Effector CD8-positive, alpha-beta T cell (primary cell): ENCODE measurements around the gene DDX51.
A peak's percentile ranks its signal among the peaks of the same experiment; 100 is the strongest.
"Not testable (repeated sequence)": the region's sequence is repeated elsewhere in the genome, so short reads cannot be mapped to it uniquely, and the experiment has no call there.

Source experiments
- DNase-seq: peaks from one replicate; lab custom pipeline; 2025; lab: John Stamatoyannopoulos, UW

The DDX51 gene

GRCh38 chr12:132154941-132155770, 11.0 kb upstream of the DDX51 start:
- DNase-seq = no peak

- no peak for DNase-seq
These were observed 10.2 kb upstream of the DDX51 start for GRCh38 chr12:132154341-132154761.

DNA sequence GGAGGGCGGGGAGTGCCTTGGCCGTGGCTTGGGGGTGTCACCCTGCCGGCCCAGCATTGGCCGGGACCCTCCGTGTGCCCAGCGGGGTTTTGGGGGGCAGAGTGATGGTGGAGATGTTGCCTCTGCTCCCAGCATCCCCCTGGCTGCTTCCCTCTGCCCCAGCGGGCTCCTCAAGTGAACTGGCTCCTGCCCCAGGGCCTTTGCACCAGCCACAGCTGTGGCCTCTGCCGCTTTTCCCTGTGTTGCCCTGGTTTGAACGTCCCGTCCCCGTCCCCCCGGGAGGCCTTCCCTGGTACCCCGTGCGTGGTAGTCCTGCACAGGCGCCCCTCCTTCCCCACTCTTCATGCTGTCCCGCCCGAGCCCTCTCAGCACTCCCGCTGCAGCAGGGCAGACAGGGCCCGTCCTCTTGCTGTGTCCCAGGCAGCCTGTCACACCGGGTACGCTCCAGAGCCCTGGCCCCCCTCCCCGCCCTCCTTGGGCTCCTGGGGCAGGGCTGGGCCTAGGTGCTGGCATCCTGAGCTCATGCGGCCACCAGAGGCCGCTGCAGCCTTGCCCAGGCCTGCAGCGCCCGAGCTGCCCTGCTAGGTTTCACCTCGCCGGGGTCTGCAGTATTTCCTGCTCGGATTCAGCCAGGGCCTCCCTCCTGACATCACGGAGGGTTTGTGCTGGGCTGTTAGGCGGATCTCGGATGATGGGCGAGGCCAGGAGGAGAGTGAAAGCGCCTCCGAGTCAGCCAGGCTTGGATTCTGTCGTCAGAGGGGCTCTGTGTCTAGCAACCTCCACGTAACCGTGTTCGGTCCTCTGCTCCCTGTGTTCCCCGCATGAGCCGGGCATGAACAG, 9.6 kb upstream of the DDX51 start:
- DNase-seq = peak; percentile 51

- DNase-seq = no peak
These were observed 8.8 kb upstream of the DDX51 start for GRCh38 chr12:132152953-132153352.

DNA sequence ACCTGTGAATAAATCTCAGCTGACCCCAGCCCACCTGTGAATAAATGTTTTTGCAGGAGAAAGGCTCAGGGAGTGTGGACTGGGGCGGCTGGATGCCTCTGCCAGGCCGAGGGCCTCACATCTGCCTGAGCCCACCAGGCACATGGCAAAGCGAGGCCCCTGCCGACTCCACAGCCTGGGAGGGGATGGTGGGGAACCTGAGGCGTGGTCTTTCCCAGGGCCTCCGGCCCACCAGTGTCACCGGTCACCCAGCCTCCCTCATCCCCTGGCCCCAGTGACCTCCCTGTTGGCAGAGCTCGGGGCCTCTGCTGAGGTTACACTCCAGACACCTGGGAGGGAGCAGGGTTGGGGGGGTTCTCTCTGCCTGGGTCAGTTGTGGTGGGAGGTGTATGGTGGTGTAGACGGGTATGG, 8.3 kb upstream of the DDX51 start:
- DNase-seq = no peak

GRCh38 chr12:132151766-132152410, 7.8 kb upstream of the DDX51 start:
- no peak for DNase-seq

GRCh38 chr12:132151145-132151765, 7.1 kb upstream of the DDX51 start:
- DNase-seq = no peak

GRCh38 chr12:132150780-132151144, 6.6 kb upstream of the DDX51 start:
- no peak for DNase-seq

DNA sequence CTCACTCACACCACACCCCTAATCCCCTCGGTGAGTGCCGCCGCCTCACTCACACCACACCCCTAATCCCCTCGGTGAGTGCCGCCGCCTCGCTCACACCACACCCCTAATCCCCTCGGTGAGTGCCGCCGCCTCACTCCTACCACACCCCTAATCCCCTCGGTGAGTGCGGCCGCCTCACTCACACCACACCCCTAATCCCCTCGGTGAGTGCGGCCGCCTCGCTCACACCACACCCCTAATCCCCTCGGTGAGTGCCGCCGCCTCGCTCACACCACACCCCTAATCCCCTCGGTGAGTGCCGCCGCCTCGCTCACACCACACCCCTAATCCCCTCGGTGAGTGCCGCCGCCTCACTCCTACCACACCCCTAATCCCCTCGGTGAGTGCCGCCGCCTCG, 5.4 kb upstream of the DDX51 start:
- DNase-seq = not testable (repeated sequence)

DNA sequence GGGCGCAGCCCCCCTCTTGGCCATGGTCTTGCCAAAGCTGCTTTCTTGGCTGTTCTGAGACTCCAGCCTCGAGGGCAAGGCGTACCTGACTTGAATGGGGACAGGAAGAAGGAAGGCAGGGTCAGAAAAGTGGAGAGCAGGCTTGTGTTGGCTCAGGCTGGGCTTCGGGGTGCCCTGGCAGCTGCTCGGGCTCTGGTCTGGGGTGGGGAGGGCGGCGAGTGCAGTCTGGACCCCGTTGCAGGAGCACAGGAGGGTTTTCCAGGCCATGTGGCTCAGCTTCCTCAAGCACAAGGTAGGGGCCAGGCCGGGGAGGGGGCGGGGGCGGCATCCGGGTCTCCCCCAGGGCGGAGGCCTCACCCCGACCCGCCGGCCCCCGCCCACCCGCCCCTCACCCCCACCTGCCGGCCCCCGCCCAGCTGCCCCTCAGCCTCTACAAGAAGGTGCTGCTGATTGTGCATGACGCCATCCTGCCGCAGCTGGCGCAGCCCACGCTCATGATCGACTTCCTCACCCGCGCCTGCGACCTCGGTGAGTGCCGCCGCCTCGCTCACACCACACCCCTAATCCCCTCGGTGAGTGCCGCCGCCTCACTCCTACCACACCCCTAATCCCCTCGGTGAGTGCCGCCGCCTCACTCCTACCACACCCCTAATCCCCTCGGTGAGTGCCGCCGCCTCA, 4.4 kb upstream of the DDX51 start:
- DNase-seq = no peak

- no peak for DNase-seq
These were observed 3.6 kb upstream of the DDX51 start for GRCh38 chr12:132147423-132148367.

- DNase-seq = no peak
These were observed 2.8 kb upstream of the DDX51 start for GRCh38 chr12:132146772-132147422.

- DNase-seq = no peak
These were observed 2.0 kb upstream of the DDX51 start for GRCh38 chr12:132146098-132146497.

DNA sequence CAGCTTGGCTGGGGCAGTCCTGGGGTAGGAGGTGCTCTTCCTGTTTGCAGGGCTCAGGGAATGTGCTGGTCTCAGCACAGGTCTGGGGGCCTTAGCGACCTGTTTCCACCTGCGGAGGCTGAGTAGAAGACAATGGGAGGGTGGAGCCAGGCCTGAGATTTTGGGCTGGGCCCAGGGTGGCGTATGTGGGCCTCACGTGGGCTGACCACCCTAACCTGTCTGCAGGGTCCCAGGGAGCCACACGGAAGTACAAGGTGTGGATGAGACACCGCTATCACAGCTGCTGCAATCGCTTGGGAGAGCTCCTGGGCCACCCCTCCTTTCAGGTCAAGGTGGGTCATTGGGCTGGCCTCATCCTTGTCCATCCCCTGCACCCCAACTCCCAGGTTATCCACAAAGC, 1.2 kb upstream of the DDX51 start:
- DNase-seq = no peak

DNA sequence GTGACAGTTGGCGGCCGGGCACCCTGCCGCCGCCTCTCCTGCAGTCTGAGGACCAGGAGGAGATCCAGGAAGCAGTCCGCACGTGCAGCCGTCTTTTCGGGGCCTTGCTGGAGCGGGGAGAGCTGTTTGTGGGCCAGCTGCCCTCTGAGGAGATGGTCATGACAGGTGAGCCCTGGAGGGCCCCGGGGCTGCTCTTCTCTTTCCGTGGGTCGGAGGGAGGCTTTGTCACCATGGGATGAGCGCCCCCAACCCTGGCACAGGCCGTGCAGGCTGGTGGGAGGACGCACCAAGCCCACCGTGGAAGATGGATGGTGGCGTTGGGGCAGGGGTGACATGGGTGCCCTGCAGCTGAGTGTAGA, 670 bp upstream of the DDX51 start:
- DNase-seq = no peak

DNA sequence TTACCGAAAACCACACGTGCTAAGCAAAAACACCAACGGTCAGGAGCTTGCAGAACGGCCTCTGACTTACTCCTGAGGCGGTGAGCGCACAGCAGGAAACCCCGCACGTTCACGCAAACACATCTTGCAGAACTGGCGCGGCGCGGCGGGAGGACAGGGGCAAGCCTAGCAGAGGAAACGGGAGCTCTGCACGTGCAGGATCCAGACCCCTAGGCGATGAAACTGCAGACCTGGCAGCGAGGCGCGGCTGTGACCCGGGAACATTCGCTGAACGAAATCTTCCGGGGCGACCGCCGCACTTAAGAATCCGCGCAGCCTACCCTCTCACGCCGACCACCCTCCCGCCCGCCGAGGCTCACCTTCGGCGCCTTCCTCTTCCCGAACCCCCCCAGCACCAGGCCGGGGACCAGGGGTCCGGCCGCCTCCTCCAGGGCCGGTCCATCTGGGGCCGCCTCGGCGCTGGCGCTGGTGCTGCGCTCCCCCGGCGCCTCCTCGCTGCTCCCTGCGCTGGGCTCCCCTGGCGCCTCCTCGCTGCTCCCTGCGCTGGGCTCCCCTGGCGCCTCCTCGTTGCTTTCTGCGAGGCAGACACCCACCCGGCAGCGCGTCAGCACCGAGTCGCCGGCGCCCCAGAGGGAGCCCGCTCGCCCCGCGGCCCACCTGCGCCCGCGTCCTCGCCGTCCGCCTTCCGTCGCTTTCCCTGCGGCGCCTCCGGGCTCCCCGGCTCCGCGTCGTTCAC, 615 bp downstream of the DDX51 start:
- no peak for DNase-seq

DNA sequence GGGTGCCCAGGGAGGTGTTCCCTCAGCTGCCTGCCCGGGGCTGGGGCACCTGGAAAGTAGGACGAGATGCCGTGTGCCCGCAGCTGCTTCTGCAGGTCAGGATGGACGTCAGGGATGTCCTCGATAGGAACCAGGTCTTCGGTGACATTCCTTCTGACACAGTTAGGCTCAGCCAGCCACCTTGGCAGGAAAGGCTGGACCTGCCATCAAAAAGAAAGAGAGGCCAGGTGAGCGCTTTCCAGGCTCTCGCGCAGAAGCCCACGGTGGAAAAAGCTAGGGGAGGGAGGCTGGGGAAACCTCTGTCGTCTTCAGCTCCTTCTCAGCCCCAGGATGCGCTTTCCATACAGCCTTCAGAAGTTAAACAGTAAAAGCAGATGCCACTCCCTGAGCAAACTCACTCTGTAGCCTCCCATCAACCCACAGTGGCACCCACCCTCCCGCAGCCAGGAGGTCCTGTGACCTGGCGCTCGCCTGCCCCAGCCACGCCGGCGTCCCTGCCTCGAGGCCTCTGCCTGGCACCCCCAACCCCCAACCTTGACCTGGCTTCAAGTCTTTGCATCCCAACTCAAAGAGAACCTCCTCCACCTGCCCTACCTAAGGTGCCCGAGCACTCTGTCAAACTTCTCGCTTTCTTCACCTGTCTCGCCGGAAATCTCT, 1.3 kb downstream of the DDX51 start:
- DNase-seq = no peak

GRCh38 chr12:132141976-132142678, 2.0 kb downstream of the DDX51 start:
- no peak for DNase-seq
